ENCODE data around the gene ARFIP1.

The ARFIP1 gene

DNA sequence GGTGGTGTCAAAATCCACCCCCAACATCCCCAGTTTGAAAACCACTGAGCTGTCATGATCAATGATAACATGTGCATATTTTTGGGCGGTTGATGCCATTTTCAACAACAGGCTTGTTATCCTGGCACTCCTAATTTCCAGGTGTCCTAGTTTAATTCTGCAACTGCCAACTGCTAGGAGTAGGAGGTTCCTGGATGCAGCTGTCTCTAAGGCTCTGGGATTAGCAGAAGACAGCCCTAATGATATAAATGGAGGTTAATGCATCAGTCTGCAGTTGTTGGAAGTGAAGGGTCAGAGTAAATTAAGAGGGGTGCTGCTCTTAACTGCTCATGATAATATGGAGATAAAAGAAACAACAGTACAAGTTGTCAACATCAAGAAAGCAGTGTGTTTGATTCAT is 23.8 kb downstream of the ARFIP1 start:
- no peaks in the 10 kb centered on the region for H3K9me3 ChIP-seq (ENCODE audit: control insufficient read depth, low read length)
- no peaks in the 10 kb centered on the region for H3K27me3 ChIP-seq (ENCODE audit: control insufficient read depth, insufficient read depth, low read length)
- no peak overlapping the region for H3K4me3 ChIP-seq (ENCODE audit: low read length)
- peaks cover 3% of the 10 kb centered on the region for H3K4me1 ChIP-seq (ENCODE audit: control insufficient read depth, insufficient read depth, low read length)
- H3K36me3 ChIP-seq (ENCODE audit: control insufficient read depth, insufficient read depth, low read length): no peaks in the 10 kb centered on the region
- H3K9ac ChIP-seq (ENCODE audit: low read length): no peak overlapping the region

DNA sequence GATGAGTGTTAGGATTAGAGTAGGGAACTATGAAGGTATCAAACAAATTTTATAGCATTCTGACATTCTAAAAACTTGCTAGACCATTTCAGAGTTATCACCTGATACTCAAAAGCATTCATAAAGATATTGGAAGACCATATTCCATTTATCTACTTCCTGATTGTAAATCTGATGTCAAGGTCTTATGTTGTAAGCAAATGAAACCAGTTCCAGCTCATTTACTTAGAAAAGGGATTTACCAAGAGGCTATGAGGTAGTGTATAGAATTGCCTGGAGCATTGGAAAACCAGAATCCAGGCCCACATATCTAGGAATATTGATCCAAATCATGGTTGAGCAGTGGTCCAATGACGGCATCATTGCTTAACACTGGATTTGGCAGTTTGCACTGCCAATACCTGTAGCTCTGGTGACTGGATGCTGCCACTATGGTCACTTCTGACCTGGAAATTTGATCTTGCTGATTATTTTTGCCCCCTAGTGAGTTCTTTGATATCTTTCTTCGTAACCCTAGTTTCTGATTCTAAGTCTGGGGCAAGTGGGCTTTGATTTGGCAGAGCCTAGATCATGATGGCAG is 25.4 kb downstream of the ARFIP1 start:
- Histone ChIP-seq H3K9ac (ENCODE audit: low read length) (no peak overlapping the region), H3K27me3 (ENCODE audit: control insufficient read depth, insufficient read depth, low read length) (no peaks in the 10 kb centered on the region), H3K36me3 (ENCODE audit: control insufficient read depth, insufficient read depth, low read length) (no peaks in the 10 kb centered on the region), H3K9me3 (ENCODE audit: control insufficient read depth, low read length) (no peaks in the 10 kb centered on the region), H3K4me3 (ENCODE audit: low read length) (no peak overlapping the region), H3K4me1 (ENCODE audit: control insufficient read depth, insufficient read depth, low read length) (peaks cover 5% of the 10 kb centered on the region)

DNA sequence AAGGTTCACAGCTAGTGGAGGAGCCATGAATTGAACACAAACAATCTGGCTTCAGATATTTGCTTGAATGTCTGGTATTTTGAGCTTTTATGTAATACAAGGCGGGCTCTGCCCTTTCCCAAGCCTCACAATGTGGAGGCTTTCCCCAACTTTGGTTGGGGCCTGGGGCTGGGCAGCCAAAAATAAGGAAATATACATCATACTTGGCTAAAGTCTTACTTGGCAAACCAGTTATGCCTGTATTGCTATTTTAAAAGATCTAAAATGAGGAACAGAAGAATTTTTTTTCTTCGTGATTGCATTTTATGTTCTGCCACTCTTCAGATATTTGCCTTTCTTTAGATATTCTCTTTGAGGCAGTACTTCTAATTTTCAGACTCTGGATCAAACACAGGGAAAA is 26.1 kb downstream of the ARFIP1 start:
- Histone ChIP-seq H3K27me3 (ENCODE audit: control insufficient read depth, insufficient read depth, low read length) (no peaks in the 10 kb centered on the region), H3K9ac (ENCODE audit: low read length) (no peak overlapping the region), H3K36me3 (ENCODE audit: control insufficient read depth, insufficient read depth, low read length) (no peaks in the 10 kb centered on the region), H3K4me1 (ENCODE audit: control insufficient read depth, insufficient read depth, low read length) (peaks cover 9% of the 10 kb centered on the region), H3K4me3 (ENCODE audit: low read length) (no peak overlapping the region), H3K9me3 (ENCODE audit: control insufficient read depth, low read length) (no peaks in the 10 kb centered on the region)

DNA sequence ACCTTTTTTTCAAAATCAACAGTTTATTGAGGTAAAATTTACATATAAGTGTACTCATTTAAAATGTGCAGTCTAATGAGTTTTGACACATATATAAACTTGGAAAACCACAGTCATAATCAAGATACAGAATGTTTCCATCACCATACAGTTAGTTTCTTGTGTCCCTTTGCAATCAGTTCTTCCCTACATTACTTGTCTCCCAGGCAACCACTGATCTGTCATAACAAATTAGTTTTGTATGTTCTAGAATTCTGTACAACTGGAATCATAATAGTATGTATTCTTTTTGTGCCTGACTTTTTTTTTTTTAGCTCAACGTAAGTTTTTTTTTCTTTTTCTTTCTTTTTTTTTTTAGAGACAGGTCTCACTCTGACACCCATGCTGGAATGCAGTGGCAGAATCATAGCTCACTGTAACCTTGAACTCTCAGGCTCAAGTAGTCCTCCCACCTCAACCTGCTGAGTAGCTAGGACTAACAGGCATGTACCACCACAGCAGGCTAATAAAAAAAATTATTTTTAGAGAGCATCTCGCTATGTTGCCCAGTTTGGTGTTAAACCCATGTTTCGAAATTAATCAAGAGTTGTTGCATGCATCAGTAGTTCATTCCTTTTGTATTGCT is 26.9 kb downstream of the ARFIP1 start:
- Histone ChIP-seq H3K9ac (ENCODE audit: low read length) (no peak overlapping the region), H3K9me3 (ENCODE audit: control insufficient read depth, low read length) (no peaks in the 10 kb centered on the region)

DNA sequence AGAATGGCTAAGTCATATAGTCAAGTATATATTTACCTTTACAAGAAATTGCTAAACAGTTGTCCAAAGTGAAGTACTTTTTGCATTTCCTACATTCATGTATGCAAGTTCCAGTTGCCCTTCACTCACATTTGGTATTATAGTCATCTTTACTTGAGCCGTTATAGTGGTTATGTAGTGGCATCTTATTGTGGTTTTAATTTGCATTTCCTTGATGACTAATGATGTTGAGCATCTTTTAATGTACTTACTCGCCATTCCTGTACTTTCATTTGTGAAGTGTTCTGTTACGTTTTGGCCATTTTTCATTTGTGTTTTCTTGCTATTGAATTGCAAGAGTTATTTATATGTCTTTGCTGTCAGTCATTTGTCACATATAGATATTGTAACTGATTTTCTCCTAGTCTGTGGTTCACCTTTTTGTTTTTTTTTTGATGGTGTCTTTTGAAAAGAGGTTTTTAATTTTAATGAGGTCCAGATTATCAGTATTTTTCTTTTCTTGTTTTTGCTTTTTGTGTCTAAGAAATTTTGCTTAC is 27.6 kb downstream of the ARFIP1 start:
- Histone ChIP-seq H3K4me3 (ENCODE audit: low read length) (no peak overlapping the region), H3K9ac (ENCODE audit: low read length) (no peak overlapping the region), H3K36me3 (ENCODE audit: control insufficient read depth, insufficient read depth, low read length) (no peaks in the 10 kb centered on the region), H3K4me1 (ENCODE audit: control insufficient read depth, insufficient read depth, low read length) (peaks cover 11% of the 10 kb centered on the region), H3K9me3 (ENCODE audit: control insufficient read depth, low read length) (no peaks in the 10 kb centered on the region), H3K27me3 (ENCODE audit: control insufficient read depth, insufficient read depth, low read length) (no peaks in the 10 kb centered on the region)

More for the DNA sequence above, 26.9 kb downstream of the ARFIP1 start:
- Histone ChIP-seq H3K36me3 (ENCODE audit: control insufficient read depth, insufficient read depth, low read length) (no peaks in the 10 kb centered on the region), H3K4me3 (ENCODE audit: low read length) (no peak overlapping the region), H3K27me3 (ENCODE audit: control insufficient read depth, insufficient read depth, low read length) (no peaks in the 10 kb centered on the region), H3K4me1 (ENCODE audit: control insufficient read depth, insufficient read depth, low read length) (peaks cover 11% of the 10 kb centered on the region)

DNA sequence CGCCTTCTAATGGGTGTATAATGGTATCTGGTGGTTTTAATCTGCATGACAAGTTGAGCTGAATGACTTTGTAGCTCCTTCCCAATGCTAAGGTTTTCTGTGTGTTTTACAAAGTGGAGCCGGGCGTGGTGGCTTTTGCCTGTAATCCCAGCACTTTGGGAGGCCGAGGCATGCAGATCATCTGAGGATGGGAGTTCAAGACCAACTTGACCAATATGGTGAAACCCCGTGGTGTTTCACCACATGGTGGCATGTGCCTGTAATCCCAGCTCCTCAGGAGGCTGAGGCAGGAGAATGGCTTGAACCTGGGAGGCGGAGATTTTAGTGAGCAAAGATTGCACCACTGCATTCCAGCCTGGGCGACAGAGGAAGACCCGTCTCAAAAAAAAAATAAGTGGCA is 28.9 kb downstream of the ARFIP1 start:
- no peaks in the 10 kb centered on the region for H3K9me3 ChIP-seq (ENCODE audit: control insufficient read depth, low read length)
- H3K4me3 ChIP-seq (ENCODE audit: low read length): no peak overlapping the region
- no peaks in the 10 kb centered on the region for H3K36me3 ChIP-seq (ENCODE audit: control insufficient read depth, insufficient read depth, low read length)
- no peaks in the 10 kb centered on the region for H3K27me3 ChIP-seq (ENCODE audit: control insufficient read depth, insufficient read depth, low read length)
- peaks cover 11% of the 10 kb centered on the region for H3K4me1 ChIP-seq (ENCODE audit: control insufficient read depth, insufficient read depth, low read length)
- no peak overlapping the region for H3K9ac ChIP-seq (ENCODE audit: low read length)

DNA sequence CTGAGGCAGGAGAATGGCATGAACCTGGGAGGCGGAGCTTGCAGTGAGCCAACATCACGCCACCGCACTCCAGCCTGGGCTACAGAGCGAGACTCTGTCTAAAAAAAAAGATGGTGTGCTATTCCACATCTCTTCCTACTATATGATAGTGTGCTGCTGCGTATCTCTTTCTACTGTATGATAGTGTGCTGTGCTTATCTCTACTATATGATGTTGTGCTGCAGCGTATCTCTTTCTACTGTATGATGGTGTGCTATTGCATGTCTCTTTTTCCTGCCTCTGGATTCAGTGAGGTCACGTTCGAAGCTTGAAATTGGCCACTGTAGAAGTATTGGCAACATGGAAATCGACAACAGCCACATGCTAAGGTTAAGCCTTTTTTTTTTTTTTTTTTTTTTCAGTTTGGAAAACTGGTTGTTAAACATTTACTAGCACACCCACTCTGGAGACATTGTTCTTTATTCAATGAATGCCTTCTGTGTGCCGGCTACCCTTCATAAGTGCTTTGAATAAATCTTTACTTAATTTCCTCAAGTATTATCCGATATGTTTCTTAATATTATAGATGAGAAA is 31.0 kb downstream of the ARFIP1 start:
- Histone ChIP-seq H3K9ac (ENCODE audit: low read length) (no peak overlapping the region), H3K4me3 (ENCODE audit: low read length) (no peak overlapping the region), H3K4me1 (ENCODE audit: control insufficient read depth, insufficient read depth, low read length) (peaks cover 11% of the 10 kb centered on the region), H3K36me3 (ENCODE audit: control insufficient read depth, insufficient read depth, low read length) (no peaks in the 10 kb centered on the region), H3K27me3 (ENCODE audit: control insufficient read depth, insufficient read depth, low read length) (no peaks in the 10 kb centered on the region), H3K9me3 (ENCODE audit: control insufficient read depth, low read length) (no peaks in the 10 kb centered on the region)

DNA sequence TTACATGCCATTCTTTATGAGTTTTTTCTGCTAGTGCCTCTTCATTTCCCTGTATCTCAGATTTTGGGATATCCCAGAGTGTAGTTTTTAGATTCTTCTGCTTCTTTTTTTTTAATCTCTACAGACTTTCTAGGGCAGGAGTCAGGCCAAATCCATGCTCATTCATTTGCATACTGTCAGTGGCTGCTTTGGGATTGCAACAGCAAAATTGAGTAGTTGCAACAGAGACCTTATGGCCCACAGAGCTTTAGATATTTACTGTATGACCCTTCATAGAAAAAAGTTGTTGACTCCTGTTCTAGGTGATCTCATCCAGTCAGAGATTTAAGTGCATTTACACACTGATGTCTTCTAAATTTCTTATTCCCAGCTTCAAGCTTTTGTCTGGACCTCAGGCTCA is 35.3 kb downstream of the ARFIP1 start:
- Histone ChIP-seq H3K4me1 (ENCODE audit: control insufficient read depth, insufficient read depth, low read length) (peaks cover 5% of the 10 kb centered on the region), H3K36me3 (ENCODE audit: control insufficient read depth, insufficient read depth, low read length) (no peaks in the 10 kb centered on the region), H3K9ac (ENCODE audit: low read length) (no peak overlapping the region), H3K4me3 (ENCODE audit: low read length) (no peak overlapping the region), H3K27me3 (ENCODE audit: control insufficient read depth, insufficient read depth, low read length) (no peaks in the 10 kb centered on the region), H3K9me3 (ENCODE audit: control insufficient read depth, low read length) (no peaks in the 10 kb centered on the region)

DNA sequence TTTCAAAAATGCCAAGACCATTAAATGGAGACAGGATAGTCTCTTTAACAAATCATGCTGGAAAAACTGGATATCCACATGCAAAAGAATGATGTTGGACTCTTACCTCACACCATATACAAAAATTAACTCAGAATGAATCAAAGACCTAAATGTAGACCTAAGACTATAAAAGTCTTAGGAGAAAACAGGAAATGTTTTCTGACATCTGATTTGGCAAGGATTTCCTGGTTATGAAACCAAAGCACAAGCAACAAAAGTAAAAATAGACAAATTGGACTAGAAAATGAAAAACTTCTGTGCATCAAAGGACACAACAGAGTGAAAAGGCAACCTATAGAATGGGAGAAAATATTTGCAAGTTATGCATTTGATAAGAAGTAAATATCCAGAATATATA is 37.6 kb downstream of the ARFIP1 start:
- no peaks in the 10 kb centered on the region for H3K4me1 ChIP-seq (ENCODE audit: control insufficient read depth, insufficient read depth, low read length)
- no peaks in the 10 kb centered on the region for H3K27me3 ChIP-seq (ENCODE audit: control insufficient read depth, insufficient read depth, low read length)
- H3K9me3 ChIP-seq (ENCODE audit: control insufficient read depth, low read length): no peaks in the 10 kb centered on the region
- H3K4me3 ChIP-seq (ENCODE audit: low read length): no peak overlapping the region
- H3K36me3 ChIP-seq (ENCODE audit: control insufficient read depth, insufficient read depth, low read length): no peaks in the 10 kb centered on the region
- no peak overlapping the region for H3K9ac ChIP-seq (ENCODE audit: low read length)

DNA sequence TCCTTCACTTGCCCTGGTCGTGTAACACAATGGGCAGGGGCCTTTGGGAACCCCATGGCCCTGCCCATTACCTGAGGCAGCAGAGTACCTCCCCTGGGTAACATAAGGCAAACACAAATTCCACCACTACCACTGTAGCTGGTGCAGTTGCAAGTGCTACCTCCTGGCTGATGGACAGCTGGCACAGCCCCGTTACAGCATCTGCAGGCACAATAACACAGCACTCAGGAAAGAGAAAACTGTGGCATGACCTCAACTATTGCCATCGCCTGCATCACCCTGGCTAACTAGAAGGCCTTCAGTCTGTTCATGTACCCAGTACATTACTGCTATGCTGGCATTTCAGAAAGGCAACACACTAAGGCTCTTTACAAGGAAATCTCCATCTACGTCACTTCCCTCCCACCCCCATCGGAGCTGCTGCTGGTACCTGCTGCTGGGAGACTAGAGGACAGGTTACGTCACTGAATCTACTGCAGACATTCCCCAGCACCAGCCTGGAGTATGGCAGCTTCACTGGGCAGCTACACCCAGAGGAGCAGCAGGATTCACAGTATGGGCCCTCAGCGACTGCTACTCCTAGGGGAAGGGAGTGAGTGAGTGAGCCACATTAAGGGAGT is 39.4 kb downstream of the ARFIP1 start:
- H3K4me1 ChIP-seq (ENCODE audit: control insufficient read depth, insufficient read depth, low read length): no peaks in the 10 kb centered on the region
- H3K36me3 ChIP-seq (ENCODE audit: control insufficient read depth, insufficient read depth, low read length): no peaks in the 10 kb centered on the region
- no peak overlapping the region for H3K9ac ChIP-seq (ENCODE audit: low read length)
- no peaks in the 10 kb centered on the region for H3K27me3 ChIP-seq (ENCODE audit: control insufficient read depth, insufficient read depth, low read length)
- no peaks in the 10 kb centered on the region for H3K9me3 ChIP-seq (ENCODE audit: control insufficient read depth, low read length)
- H3K4me3 ChIP-seq (ENCODE audit: low read length): no peak overlapping the region

DNA sequence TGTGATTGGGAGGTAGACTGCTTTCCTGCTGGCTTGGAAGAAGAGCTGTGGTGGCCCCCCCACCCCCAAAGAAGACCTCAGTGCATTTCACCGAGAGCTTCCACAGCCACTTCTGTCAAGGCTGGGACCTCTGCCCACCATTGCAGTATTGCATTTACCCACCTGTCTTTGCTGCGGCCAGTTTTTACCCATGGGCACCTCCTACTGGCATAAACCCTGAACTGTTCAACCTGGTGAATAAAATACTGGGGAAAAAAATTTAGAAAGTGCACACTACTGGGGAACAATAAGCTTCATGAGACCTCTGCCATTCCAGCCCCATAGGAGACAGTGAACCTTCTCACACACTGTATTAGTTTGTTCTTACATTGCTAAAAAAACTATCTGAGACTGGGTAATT is 40.3 kb downstream of the ARFIP1 start:
- no peaks in the 10 kb centered on the region for H3K36me3 ChIP-seq (ENCODE audit: control insufficient read depth, insufficient read depth, low read length)
- H3K9me3 ChIP-seq (ENCODE audit: control insufficient read depth, low read length): no peaks in the 10 kb centered on the region
- no peak overlapping the region for H3K4me3 ChIP-seq (ENCODE audit: low read length)
- H3K4me1 ChIP-seq (ENCODE audit: control insufficient read depth, insufficient read depth, low read length): no peaks in the 10 kb centered on the region
- no peaks in the 10 kb centered on the region for H3K27me3 ChIP-seq (ENCODE audit: control insufficient read depth, insufficient read depth, low read length)
- no peak overlapping the region for H3K9ac ChIP-seq (ENCODE audit: low read length)

DNA sequence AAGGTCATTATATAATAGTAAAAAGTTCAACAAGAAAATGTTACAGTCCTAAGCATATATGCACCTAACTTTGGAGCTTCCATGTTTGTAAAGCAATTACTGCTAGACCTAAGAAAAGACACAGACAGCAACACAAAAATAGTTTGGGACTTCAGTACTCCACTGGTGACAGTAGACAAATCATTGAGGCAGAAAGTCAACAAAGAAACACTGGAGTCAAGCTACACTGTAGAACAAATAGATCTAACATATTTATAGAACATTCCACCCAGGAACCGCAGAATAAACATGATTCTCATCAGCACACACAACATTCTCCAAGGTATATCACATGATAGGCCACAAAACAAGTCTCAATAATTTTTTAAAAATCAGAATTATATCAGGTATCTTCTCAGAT is 42.6 kb downstream of the ARFIP1 start:
- H3K9ac ChIP-seq (ENCODE audit: low read length): no peak overlapping the region
- no peaks in the 10 kb centered on the region for H3K4me1 ChIP-seq (ENCODE audit: control insufficient read depth, insufficient read depth, low read length)
- H3K4me3 ChIP-seq (ENCODE audit: low read length): no peak overlapping the region
- H3K27me3 ChIP-seq (ENCODE audit: control insufficient read depth, insufficient read depth, low read length): no peaks in the 10 kb centered on the region
- no peaks in the 10 kb centered on the region for H3K9me3 ChIP-seq (ENCODE audit: control insufficient read depth, low read length)
- H3K36me3 ChIP-seq (ENCODE audit: control insufficient read depth, insufficient read depth, low read length): no peaks in the 10 kb centered on the region
